Spinal cord (tissue), 10 donors: ENCODE measurements around the gene TMED4. TPM values are rescaled to one million over a fixed set of nuclear protein-coding genes. Genes with fewer than 3 reads are reported as not detected.

Source experiments
- DNase-seq, 6 donors: peaks; one replicate each; pipeline versions ENCODE4 v3.0.0 to v3.0.0-alpha.2; 2013 to 2015; ENCODE audit warnings: low spot score in 6 of 6, low read depth in 4 of 6
- H3K27ac ChIP-seq: one replicate; pipeline ENCODE4 v1.5.1; 2013; ENCODE audit warnings: low read depth, low read length, control low read depth
- H3K27me3 ChIP-seq: one replicate; pipeline ENCODE4 v1.6.1; 2013; ENCODE audit warnings: low read length; ENCODE audit not compliant: control insufficient read depth, insufficient read depth
- H3K36me3 ChIP-seq: one replicate; pipeline ENCODE4 v1.6.1; 2013; ENCODE audit warnings: low read length; ENCODE audit not compliant: control insufficient read depth, insufficient read depth
- H3K4me1 ChIP-seq: one replicate; pipeline ENCODE4 v1.6.1; 2013; ENCODE audit warnings: low read length; ENCODE audit not compliant: control insufficient read depth, insufficient read depth
- H3K4me3 ChIP-seq: one replicate; pipeline ENCODE4 v1.5.1; 2013; ENCODE audit warnings: low read depth, low read length, control low read depth
- H3K9me3 ChIP-seq: one replicate; pipeline ENCODE4 v1.6.1; 2013; ENCODE audit warnings: low read length; ENCODE audit not compliant: control insufficient read depth, insufficient read depth
- WGBS: methylation state at CpG from one replicate; pipeline ENCODE4 v1.1.5; 2013; ENCODE audit warnings: missing lambda C conversion rate; ENCODE audit not compliant: insufficient coverage; 5-methylcytosine and 5-hydroxymethylcytosine counted together
- polyA plus RNA-seq, 2 donors: library from polyadenylated mRNA; unstranded; fragments of 120-200 nt; gene quantifications; one replicate each; pipeline ENCODE4 v1.2.1, GENCODE V29; 2013; ENCODE audit not compliant: insufficient read length in 2 of 2
- total RNA-seq, 2 donors: library from RNA; depleted of rRNA in 1 of 2; stranded (reverse); fragments of 120-200 nt in 1 of 2; fragments of >200 nt in 1 of 2; gene quantifications; one replicate each; pipeline versions ENCODE4 v1.2.3 to v1.2.4, GENCODE V29; 2013 to 2014
- donor health status: healthy.

The TMED4 gene
- total and polyA plus RNA-seq, 4 donors, result 65.9 to 125 (median 91.5) TPM

DNA sequence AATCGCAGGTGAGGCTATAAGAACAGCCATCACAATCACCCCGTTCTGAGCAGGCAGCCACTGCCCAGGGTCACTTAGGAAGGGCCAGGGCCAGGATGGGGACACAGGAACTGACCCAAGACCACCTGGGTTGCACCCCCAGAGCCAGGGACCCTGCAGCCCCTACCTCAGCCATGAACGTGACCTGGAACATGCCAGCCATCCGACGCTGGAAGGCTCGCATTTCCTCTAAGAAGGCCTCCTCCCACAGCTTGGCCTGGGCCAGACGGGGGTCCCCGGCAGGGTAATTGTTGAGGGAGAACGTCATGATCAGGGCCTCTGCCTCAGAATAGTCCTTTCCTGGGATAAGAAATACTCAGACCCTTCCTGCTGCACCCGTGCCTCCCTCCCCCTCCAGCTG is 45.9 kb downstream of the TMED4 start:
- 73% methylated on average over 9 of the region's 10 CpGs for WGBS
- Histone ChIP-seq H3K9me3 (no peaks in the 10 kb centered on the region), H3K27ac (no peak overlapping the region), H3K27me3 (no peaks in the 10 kb centered on the region), H3K4me3 (no peak overlapping the region), H3K4me1 (no peaks in the 10 kb centered on the region), H3K36me3 (no peaks in the 10 kb centered on the region)
- DNase-seq, result no peak

DNA sequence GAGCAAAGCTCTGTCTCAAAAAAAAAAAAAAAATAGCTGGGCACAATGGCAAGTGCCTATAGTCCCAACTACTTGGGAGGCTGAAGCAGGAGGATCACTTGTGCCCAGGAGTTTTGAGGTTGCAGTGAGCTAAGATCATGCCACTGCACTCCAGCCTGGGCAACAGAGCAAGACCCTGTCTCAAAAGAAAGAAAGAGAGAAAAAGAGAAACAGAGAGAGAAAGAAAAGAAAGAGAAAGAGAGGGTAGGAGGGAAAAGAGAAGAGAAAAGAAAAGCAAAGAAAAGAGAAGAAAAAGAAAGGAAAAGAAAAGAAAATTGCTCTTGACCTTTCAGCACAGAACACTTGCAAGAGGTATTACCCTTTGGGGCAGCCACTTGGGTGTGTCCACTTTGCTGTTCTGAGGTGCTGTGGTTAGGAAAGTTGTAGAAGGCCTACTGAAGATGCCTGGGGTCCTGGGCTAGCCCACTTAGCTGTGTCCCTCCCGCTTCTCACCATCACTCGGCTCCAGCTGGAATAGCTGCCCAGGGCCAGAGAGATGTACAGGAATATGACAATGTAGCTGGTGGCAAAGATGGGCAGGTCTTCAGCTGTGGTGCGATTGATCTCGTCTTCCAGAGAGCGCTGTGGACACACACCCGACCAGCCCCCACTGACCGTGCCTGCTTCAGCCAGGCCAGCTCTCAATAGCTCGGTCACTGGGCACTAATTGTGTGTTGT is 46.5 kb downstream of the TMED4 start:
- Histone ChIP-seq H3K27ac (no peak overlapping the region), H3K36me3 (no peaks in the 10 kb centered on the region), H3K4me1 (no peaks in the 10 kb centered on the region), H3K9me3 (no peaks in the 10 kb centered on the region), H3K27me3 (no peaks in the 10 kb centered on the region), H3K4me3 (no peak overlapping the region)
- WGBS, result 94% methylated on average over 8 of the region's 8 CpGs
- no peak for DNase-seq

DNA sequence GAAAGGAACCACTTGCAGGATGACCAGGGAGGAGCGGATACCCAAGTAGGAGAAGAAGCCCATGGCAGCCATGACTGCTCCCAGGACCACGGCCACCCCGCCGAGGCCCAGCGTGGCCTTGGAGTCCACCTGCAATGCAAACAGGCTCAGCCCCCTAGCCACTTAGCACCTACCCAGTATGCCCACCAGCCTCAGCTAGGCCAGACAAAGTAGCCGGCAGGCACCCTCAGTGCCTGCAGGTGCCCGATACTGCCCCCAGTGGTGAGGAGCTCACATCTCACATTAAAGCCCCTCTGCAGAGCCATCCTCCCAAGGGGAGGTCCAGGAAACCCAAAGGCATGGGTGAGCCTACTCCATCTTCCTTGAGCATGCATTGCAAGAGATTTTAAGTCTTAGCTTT is 47.5 kb downstream of the TMED4 start:
- Histone ChIP-seq H3K4me1 (no peaks in the 10 kb centered on the region), H3K27me3 (no peaks in the 10 kb centered on the region), H3K36me3 (no peaks in the 10 kb centered on the region), H3K9me3 (no peaks in the 10 kb centered on the region), H3K4me3 (no peak overlapping the region), H3K27ac (no peak overlapping the region)
- 61% methylated on average over 7 of the region's 7 CpGs for WGBS
- DNase-seq, result peak in 2 of 6 donors; percentile 17 to 21

DNA sequence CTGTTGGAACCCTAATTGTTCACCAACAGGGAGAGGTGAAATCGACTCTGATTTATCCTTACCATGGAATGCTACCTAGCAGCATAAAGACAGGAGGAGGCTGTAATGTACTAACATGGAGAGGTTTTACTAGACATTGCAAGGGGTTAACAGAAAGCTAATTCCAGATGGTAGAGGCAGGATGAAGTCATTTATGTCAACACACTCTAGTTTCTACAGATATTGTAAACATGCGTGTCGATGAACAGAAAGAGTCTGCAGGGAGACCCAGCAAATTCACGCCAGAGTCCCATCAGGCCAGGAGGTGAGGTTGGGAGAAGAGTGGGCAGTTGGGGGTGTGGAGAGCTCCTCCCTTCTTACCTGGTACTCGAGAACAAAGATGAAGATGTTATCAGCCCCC is 47.9 kb downstream of the TMED4 start:
- Histone ChIP-seq H3K27ac (no peak overlapping the region), H3K4me3 (no peak overlapping the region), H3K4me1 (no peaks in the 10 kb centered on the region), H3K36me3 (no peaks in the 10 kb centered on the region), H3K27me3 (no peaks in the 10 kb centered on the region), H3K9me3 (no peaks in the 10 kb centered on the region)
- no CpG with 5 or more reads among the region's 5 CpGs for WGBS
- DNase-seq, result no peak

DNA sequence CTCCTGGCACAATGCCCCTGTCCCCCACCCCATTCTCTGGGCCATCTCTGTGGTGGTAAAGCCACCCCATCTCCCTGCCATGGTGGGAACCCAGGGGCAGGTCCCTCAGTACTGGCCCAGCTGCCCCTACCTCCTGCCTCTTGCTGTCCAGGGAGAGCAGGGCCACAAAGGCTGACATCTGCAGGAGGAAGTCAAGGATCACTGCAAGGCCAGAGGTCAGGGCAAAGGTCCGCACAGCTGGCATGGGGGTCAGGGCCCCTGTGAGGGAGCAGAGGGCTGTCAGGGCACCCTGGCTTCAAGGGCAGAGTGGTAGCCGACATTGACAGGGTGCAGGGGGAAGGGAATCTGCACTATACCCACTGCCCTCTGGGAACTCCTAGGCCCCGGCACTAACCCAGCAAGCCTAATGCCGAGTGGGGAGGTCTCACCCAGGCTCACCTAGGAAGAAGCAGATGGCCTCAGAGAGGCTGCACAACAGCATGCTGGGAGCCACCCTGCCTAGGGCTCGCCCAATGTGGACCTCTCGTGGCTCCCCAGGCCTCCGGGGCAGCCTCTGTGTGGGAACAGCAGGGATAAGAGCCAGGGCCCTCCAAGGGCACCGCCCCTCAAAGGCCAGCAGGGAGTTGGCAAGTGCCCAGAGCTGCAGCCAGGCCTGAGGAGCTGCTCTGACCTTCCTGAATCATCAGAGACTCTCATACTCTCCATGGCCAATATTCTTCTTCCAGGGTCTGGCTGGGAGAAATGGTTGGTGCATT is 48.6 kb downstream of the TMED4 start:
- H3K9me3 ChIP-seq, result no peaks in the 10 kb centered on the region
- 73% methylated on average over 7 of the region's 8 CpGs for WGBS
- no peak overlapping the region for H3K27ac ChIP-seq
- no peaks in the 10 kb centered on the region for H3K4me1 ChIP-seq
- no peak for DNase-seq
- H3K36me3 ChIP-seq, result no peaks in the 10 kb centered on the region
- no peak overlapping the region for H3K4me3 ChIP-seq
- no peaks in the 10 kb centered on the region for H3K27me3 ChIP-seq

DNA sequence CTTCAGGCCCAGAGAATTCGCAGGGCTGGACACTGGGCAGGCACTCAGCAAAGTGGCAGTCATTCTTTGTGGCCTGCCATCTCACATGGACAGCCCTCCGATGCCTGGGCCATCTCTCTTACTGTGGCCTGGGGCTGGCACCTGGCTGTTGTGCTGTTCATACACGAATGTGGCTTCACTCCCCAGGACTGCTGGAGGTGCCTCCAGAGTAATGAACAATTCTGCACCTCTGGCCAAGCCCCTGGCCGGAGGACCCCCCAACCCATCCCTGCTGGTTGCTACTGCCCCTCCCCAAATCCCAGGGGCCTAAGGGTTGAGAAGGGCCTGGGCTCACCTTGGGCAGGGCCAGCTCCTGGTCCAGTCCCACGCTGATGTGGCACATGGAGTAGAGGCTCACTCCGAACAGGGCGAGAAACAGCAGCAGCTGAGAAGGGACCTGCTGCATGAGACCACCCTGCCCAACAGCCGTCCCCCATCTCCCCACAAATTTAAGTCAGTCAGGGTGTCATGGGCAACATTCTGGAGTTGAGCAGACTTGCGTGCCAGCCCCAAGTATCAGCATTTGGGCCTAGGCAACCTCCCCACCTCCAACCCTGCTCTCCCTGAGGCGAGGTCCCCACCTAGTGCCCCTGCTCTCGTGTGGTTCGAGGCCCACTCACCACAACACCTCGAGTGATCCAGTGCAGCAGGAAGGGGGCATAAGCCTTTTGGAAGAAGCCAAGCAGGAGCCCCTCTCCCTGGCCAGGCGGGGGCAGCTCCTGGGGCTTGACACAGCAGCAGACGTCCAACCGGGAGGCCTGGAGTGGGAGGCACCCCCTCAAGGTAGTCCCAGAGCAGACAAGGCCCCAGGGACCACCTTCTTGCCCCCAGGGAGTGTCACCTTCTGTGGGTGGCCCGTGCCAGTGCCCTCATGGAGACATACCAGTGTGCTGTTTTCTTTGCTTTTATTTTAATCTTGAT is 50.3 kb downstream of the TMED4 start:
- Histone ChIP-seq H3K36me3 (no peaks in the 10 kb centered on the region), H3K9me3 (no peaks in the 10 kb centered on the region), H3K27ac (no peak overlapping the region), H3K4me3 (no peak overlapping the region), H3K4me1 (no peaks in the 10 kb centered on the region), H3K27me3 (no peaks in the 10 kb centered on the region)
- no peak for DNase-seq
- WGBS, result 86% methylated on average over 16 of the region's 17 CpGs

DNA sequence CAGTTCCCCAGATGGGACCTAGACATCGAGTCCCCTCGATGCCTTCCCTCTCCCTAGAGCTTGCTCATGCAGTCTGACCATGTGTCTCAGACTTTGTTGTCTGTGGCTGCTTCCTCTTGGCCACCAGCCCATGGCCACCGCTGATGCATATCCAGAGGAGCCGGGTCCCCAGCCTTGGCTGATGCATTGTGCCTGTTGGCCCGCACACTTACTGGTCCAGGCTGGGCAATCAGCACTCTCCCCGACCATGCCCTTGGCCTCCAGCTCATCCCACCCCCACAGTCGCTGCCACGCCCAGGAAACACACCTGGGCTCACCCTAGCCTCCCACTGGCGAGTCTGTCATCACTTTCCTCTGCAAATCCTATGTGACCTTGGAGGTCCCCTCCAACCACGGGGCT is 51.0 kb downstream of the TMED4 start:
- Histone ChIP-seq H3K36me3 (no peaks in the 10 kb centered on the region), H3K27ac (no peak overlapping the region), H3K4me1 (no peaks in the 10 kb centered on the region), H3K27me3 (no peaks in the 10 kb centered on the region), H3K9me3 (peaks cover 2% of the 10 kb centered on the region), H3K4me3 (no peak overlapping the region)
- 81% methylated on average over 10 of the region's 10 CpGs for WGBS
- no peak for DNase-seq

Other genes with a start within 250 kb of the TMED4 start
- 100 to 1,000 TPM in 1 of 2 donors, 10 to 100 TPM in 1; 82.6 to 120 TPM for gene NUDCD3, start 91.6 kb downstream of the TMED4 start, total RNA-seq
- 100 to 1,000 TPM; 127 to 153 TPM for gene NUDCD3, start 91.6 kb downstream of the TMED4 start, polyA plus RNA-seq
- gene NPC1L1, start 40.9 kb downstream of the TMED4 start, total RNA-seq, result under 1 TPM; 0.06 to 0.10 TPM
- gene NPC1L1, start 40.9 kb downstream of the TMED4 start, polyA plus RNA-seq, result under 1 TPM; 0.10 to 0.11 TPM
- gene DDX56, start 8.3 kb downstream of the TMED4 start, total RNA-seq, result 10 to 100 TPM; 37.0 to 60.3 TPM
- 10 to 100 TPM; 61.3 to 80.4 TPM for gene DDX56, start 8.3 kb downstream of the TMED4 start, polyA plus RNA-seq
- 10 to 100 TPM; 63.8 to 63.9 TPM for gene OGDH, start 24.4 kb upstream of the TMED4 start, total RNA-seq
- gene OGDH, start 24.4 kb upstream of the TMED4 start, polyA plus RNA-seq, result 10 to 100 TPM; 74.8 to 78.6 TPM
- gene ZMIZ2, start 166.6 kb upstream of the TMED4 start, total RNA-seq, result 10 to 100 TPM; 11.6 to 21.4 TPM
- 100 to 1,000 TPM; 106 to 137 TPM for gene ZMIZ2, start 166.6 kb upstream of the TMED4 start, polyA plus RNA-seq
- 1,000 to 10,000 TPM; 1,472 to 1,903 TPM for gene PPIA, start 214.4 kb upstream of the TMED4 start, total RNA-seq
- gene PPIA, start 214.4 kb upstream of the TMED4 start, polyA plus RNA-seq, result 1,000 to 10,000 TPM; 1,246 to 1,323 TPM